HEK293 (cell line): ENCODE measurements around the gene RHOB.

Experiments
- CTCF ChIA-PET: fragments of 350-600 bp; formaldehyde crosslinking; extraction: SDS; loops from one replicate; lab custom pipeline; 2021; ENCODE audit warnings: antibody characterized with exemption; lab: Yijun Ruan, JAX
- POLR2A ChIA-PET: fragments of 300-600 bp; formaldehyde crosslinking; extraction: SDS; loops from one replicate; lab custom pipeline; 2020; ENCODE audit warnings: antibody characterized with exemption, inconsistent platforms; lab: Yijun Ruan, JAX
- H3K27ac ChIP-seq: fragments of 200-500 bp; sonication (Bioruptor generic); 2 replicates; pipeline ENCODE4 v1.5.1; 2014; ENCODE audit warnings: low read depth, low read length, control low read depth, inconsistent platforms; ENCODE audit errors: extremely low read depth
- H3K36me3 ChIP-seq, 2 experiments: fragments of 200-500 bp in 1 of 2; sonication (Bioruptor generic) in 1 of 2; 1 replicate in 1 of 2; 2 replicates in 1 of 2; pipeline ENCODE4 v1.5.1; 2014 to 2017; ENCODE audit warnings: inconsistent platforms in 2 of 2, low read length in 2 of 2; ENCODE audit not compliant: control insufficient read depth in 2 of 2, insufficient read depth in 1 of 2
- H3K4me1 ChIP-seq: fragments of 200-500 bp; sonication (Bioruptor generic); 2 replicates; pipeline ENCODE4 v1.5.1; 2014; ENCODE audit warnings: mild to moderate bottlenecking, low read length, inconsistent platforms; ENCODE audit not compliant: control insufficient read depth, insufficient read depth
- H3K4me3 ChIP-seq: 2 replicates; pipeline ENCODE4 v1.5.1; 2011; ENCODE audit warnings: low read depth, mild to moderate bottlenecking, control low read depth, low read length, moderate library complexity
- H3K9me3 ChIP-seq: fragments of 200-500 bp; sonication (Bioruptor generic); 2 replicates; pipeline ENCODE4 v1.5.1; 2014; ENCODE audit warnings: low read depth, low read length, inconsistent platforms; ENCODE audit not compliant: control insufficient read depth, insufficient read depth
- KLF1 ChIP-seq: fragments of 450-650 bp; formaldehyde crosslinking; IDR thresholded peaks from 2 replicates; pipeline ENCODE4 v1.5.1; 2016; ENCODE audit warnings: missing biosample characterization, missing genetic modification characterization
- MYNN ChIP-seq: fragments of 450-650 bp; formaldehyde crosslinking; IDR thresholded peaks from 2 replicates; pipeline ENCODE4 v1.5.1; 2016; ENCODE audit warnings: missing biosample characterization, missing genetic modification characterization, borderline replicate concordance
- OVOL3 ChIP-seq: fragments of 450-650 bp; formaldehyde crosslinking; IDR thresholded peaks from 2 replicates; pipeline ENCODE4 v1.5.1; 2016; ENCODE audit warnings: missing biosample characterization, missing genetic modification characterization
- SCRT2 ChIP-seq: fragments of 450-650 bp; formaldehyde crosslinking; IDR thresholded peaks from 2 replicates; pipeline ENCODE4 v1.5.1; 2016; ENCODE audit warnings: missing biosample characterization, missing genetic modification characterization
- TCF7L2 ChIP-seq: IDR thresholded peaks from 2 replicates; pipeline ENCODE4 v1.6.1; 2011; ENCODE audit warnings: low read depth, mild to moderate bottlenecking, inconsistent platforms, low read length, moderate library complexity, borderline replicate concordance
- ZBTB10 ChIP-seq: fragments of 450-650 bp; formaldehyde crosslinking; IDR thresholded peaks from 2 replicates; pipeline ENCODE4 v1.5.1; 2016; ENCODE audit warnings: missing biosample characterization, missing genetic modification characterization
- ZBTB17 ChIP-seq: fragments of 450-650 bp; formaldehyde crosslinking; IDR thresholded peaks from 2 replicates; pipeline ENCODE4 v1.5.1; 2016; ENCODE audit warnings: missing biosample characterization, missing genetic modification characterization
- ZFHX2 ChIP-seq: fragments of 450-650 bp; formaldehyde crosslinking; conservative IDR thresholded peaks from 2 replicates; pipeline ENCODE4 v1.5.1; 2016; ENCODE audit warnings: missing biosample characterization, missing genetic modification characterization
- ZFP41 ChIP-seq: fragments of 450-650 bp; formaldehyde crosslinking; IDR thresholded peaks from 2 replicates; pipeline ENCODE4 v1.5.1; 2016; ENCODE audit warnings: missing biosample characterization, missing genetic modification characterization, borderline replicate concordance
- ZIC2 ChIP-seq: fragments of 450-650 bp; formaldehyde crosslinking; IDR thresholded peaks from 2 replicates; pipeline ENCODE4 v1.5.1; 2016; ENCODE audit warnings: missing biosample characterization, missing genetic modification characterization
- ZNF112 ChIP-seq: fragments of 450-650 bp; formaldehyde crosslinking; IDR thresholded peaks from 2 replicates; pipeline ENCODE4 v1.5.0; 2017; ENCODE audit warnings: missing biosample characterization, missing genetic modification characterization
- ZNF121 ChIP-seq: fragments of 450-650 bp; formaldehyde crosslinking; IDR thresholded peaks from 2 replicates; pipeline ENCODE4 v1.5.1; 2016; ENCODE audit warnings: missing biosample characterization, missing genetic modification characterization
- ZNF138 ChIP-seq: fragments of 450-650 bp; formaldehyde crosslinking; IDR thresholded peaks from 2 replicates; pipeline ENCODE4 v1.5.1; 2016; ENCODE audit warnings: missing biosample characterization, missing genetic modification characterization, borderline replicate concordance
- ZNF266 ChIP-seq: fragments of 450-650 bp; formaldehyde crosslinking; IDR thresholded peaks from 2 replicates; pipeline ENCODE4 v1.5.1; 2016; ENCODE audit warnings: missing biosample characterization, missing genetic modification characterization, low read depth
- ZNF362 ChIP-seq: fragments of 450-650 bp; formaldehyde crosslinking; IDR thresholded peaks from 2 replicates; pipeline ENCODE4 v1.5.1; 2016; ENCODE audit warnings: missing biosample characterization, missing genetic modification characterization
- ZNF514 ChIP-seq: fragments of 450-650 bp; formaldehyde crosslinking; IDR thresholded peaks from 2 replicates; pipeline ENCODE4 v1.5.1; 2016; ENCODE audit warnings: missing biosample characterization, missing genetic modification characterization
- ZNF548 ChIP-seq: fragments of 450-650 bp; formaldehyde crosslinking; IDR thresholded peaks from 2 replicates; pipeline ENCODE4 v1.5.1; 2016; ENCODE audit warnings: missing biosample characterization, missing genetic modification characterization
- ZNF600 ChIP-seq: fragments of 450-650 bp; formaldehyde crosslinking; IDR thresholded peaks from 2 replicates; pipeline ENCODE4 v1.5.1; 2016; ENCODE audit warnings: missing biosample characterization, missing genetic modification characterization
- ZNF623 ChIP-seq: fragments of 450-650 bp; formaldehyde crosslinking; IDR thresholded peaks from 2 replicates; pipeline ENCODE4 v1.5.1; 2016; ENCODE audit warnings: missing biosample characterization, missing genetic modification characterization
- ZNF76 ChIP-seq: fragments of 450-650 bp; formaldehyde crosslinking; IDR thresholded peaks from 2 replicates; pipeline ENCODE4; 2016; ENCODE audit warnings: low read depth, missing biosample characterization, missing genetic modification characterization, borderline replicate concordance
- ZNF791 ChIP-seq: fragments of 450-650 bp; formaldehyde crosslinking; IDR thresholded peaks from 2 replicates; pipeline ENCODE4 v1.5.1; 2016; ENCODE audit warnings: missing biosample characterization, missing genetic modification characterization
- ZNF837 ChIP-seq: fragments of 450-650 bp; formaldehyde crosslinking; IDR thresholded peaks from 2 replicates; pipeline ENCODE4 v1.5.1; 2016; ENCODE audit warnings: missing biosample characterization, missing genetic modification characterization

RHOB gene

GRCh38 chr2:20430461-20431300, 16.2 kb upstream of the RHOB start:
- Histone ChIP-seq H3K9me3 (no peaks in the 10 kb centered on the region), H3K4me1 (no peaks in the 10 kb centered on the region), H3K36me3 (no peaks in the 10 kb centered on the region), H3K27ac (no peak overlapping the region), H3K4me3 (no peak overlapping the region)
- TF ChIP-seq ZNF112 (tag by site-specific recombination) (no peak), ZNF76 (no peak), ZFP41 (no peak), SCRT2 (tag by site-specific recombination) (peak; percentile 89), ZNF837 (tag by site-specific recombination) (no peak), ZNF266 (tag by site-specific recombination) (no peak), ZNF623 (no peak), ZFHX2 (tag by site-specific recombination) (no peak), ZNF600 (tag by site-specific recombination) (0 out of 2 replicates have a peak, but pooled peaks have one; percentile 36), OVOL3 (tag by site-specific recombination) (no peak), ZBTB17 (tag by site-specific recombination) (0 out of 2 replicates have a peak, but pooled peaks have one; percentile 21), KLF1 (tag by site-specific recombination) (no peak)
- POLR2A ChIA-PET: no interaction called here
- CTCF ChIA-PET: interaction anchor here (1.1 to 2.9 kb wide), 4 partner anchors 8 to 221 kb away, joined by 4 to 17 read pairs (median 5); partner anchors contain the start of gene HS1BP3

GRCh38 chr2:20431301-20431698, 15.6 kb upstream of the RHOB start:
- no peak overlapping the region for H3K27ac ChIP-seq
- TF ChIP-seq ZNF514 (tag by site-specific recombination) (no peak), SCRT2 (tag by site-specific recombination) (0 out of 2 replicates have a peak, but pooled peaks have one; percentile 7)
- no peaks in the 10 kb centered on the region for H3K36me3 ChIP-seq
- no peaks in the 10 kb centered on the region for H3K9me3 ChIP-seq
- ChIA-PET CTCF (interaction anchor here (1.1 to 2.9 kb wide), 6 partner anchors 9 to 220 kb away, joined by 3 to 17 read pairs (median 5); partner anchors contain the start of gene HS1BP3), POLR2A (interaction anchor here (0.6 to 1.2 kb wide), 2 partner anchors 13 to 17 kb away, joined by 3 read pairs; no protein-coding TSS in a partner anchor)
- no peaks in the 10 kb centered on the region for H3K4me1 ChIP-seq
- H3K4me3 ChIP-seq: no peak overlapping the region

- no peaks in the 10 kb centered on the region for H3K9me3 ChIP-seq
- CTCF ChIA-PET: interaction anchor here (0.7 to 2.9 kb wide), 7 partner anchors 9 to 217 kb away, joined by 3 to 17 read pairs (median 5); no protein-coding TSS in a partner anchor
- no peaks in the 10 kb centered on the region for H3K4me1 ChIP-seq
- H3K4me3 ChIP-seq: no peak overlapping the region
- TF ChIP-seq ZBTB10 (tag by site-specific recombination): no peak
- POLR2A ChIA-PET: interaction anchor here (0.6 to 2.4 kb wide), 3 partner anchors 13 to 16 kb away, joined by 3 to 8 read pairs (median 3); partner anchors contain the start of gene RHOB
- no peaks in the 10 kb centered on the region for H3K36me3 ChIP-seq
- H3K27ac ChIP-seq: no peak overlapping the region
Observed at GRCh38 chr2:20431772-20432171, 15.1 kb upstream of the RHOB start.

GRCh38 chr2:20432714-20433113, 14.2 kb upstream of the RHOB start:
- Histone ChIP-seq H3K27ac (no peak overlapping the region), H3K9me3 (no peaks in the 10 kb centered on the region), H3K4me3 (no peak overlapping the region), H3K4me1 (no peaks in the 10 kb centered on the region), H3K36me3 (no peaks in the 10 kb centered on the region)
- CTCF ChIA-PET: interaction anchor here (0.6 to 2.9 kb wide), 7 partner anchors 10 to 963 kb away, joined by 3 to 17 read pairs (median 4); no protein-coding TSS in a partner anchor
- POLR2A ChIA-PET: interaction anchor here (2.4 kb wide), 1 partner anchor 14 kb away, joined by 8 read pairs; the partner anchor contains the start of gene RHOB
- no peak for TF ChIP-seq ZNF362 (tag by site-specific recombination)
- TF ChIP-seq ZNF791 (tag by site-specific recombination): no peak
- TF ChIP-seq ZNF138: no peak
- no peak for TF ChIP-seq ZNF121 (tag by site-specific recombination)
- no peak for TF ChIP-seq TCF7L2
- no peak for TF ChIP-seq MYNN (tag by site-specific recombination)
- TF ChIP-seq ZNF548 (tag by site-specific recombination): no peak
- no peak for TF ChIP-seq ZIC2 (tag by site-specific recombination)
